Uterus (tissue), 4 donors: Measurements from ENCODE around the gene SLC35E1. TPM values are rescaled to one million over a fixed set of nuclear protein-coding genes. Genes with fewer than 3 reads are reported as not detected.

Experiments
- DNase-seq, 2 donors: peaks; one replicate each; pipeline ENCODE4 v3.0.0-alpha.2; 2019 to 2020
- H3K27ac ChIP-seq, 2 donors: fragments of 200-600 bp; sonication (generic); 1 replicate in 1 of 2; 2 replicates in 1 of 2; pipeline ENCODE4 v1.5.1; 2016 to 2018
- H3K27me3 ChIP-seq, 2 donors: fragments of 200-600 bp; sonication (generic); one replicate each; pipeline ENCODE4 v1.5.1; 2018 to 2019; ENCODE audit warnings: control low read depth in 1 of 2
- H3K36me3 ChIP-seq, 2 donors: fragments of 200-600 bp; sonication (generic); one replicate each; pipeline ENCODE4 v1.5.1; 2019; ENCODE audit warnings: control low read depth in 1 of 2
- H3K4me1 ChIP-seq, 2 donors: fragments of 200-600 bp; sonication (generic); one replicate each; pipeline ENCODE4 v1.5.1; 2018 to 2019; ENCODE audit warnings: control low read depth in 1 of 2
- H3K4me3 ChIP-seq, 2 donors: fragments of 200-600 bp; sonication (generic); 1 replicate in 1 of 2; 2 replicates in 1 of 2; pipeline ENCODE4 v1.5.1; 2018 to 2019; ENCODE audit warnings: mild to moderate bottlenecking in 1 of 2
- H3K9me3 ChIP-seq, 2 donors: fragments of 200-600 bp; sonication (generic); one replicate each; pipeline ENCODE4 v1.5.1; 2019; ENCODE audit warnings: control low read depth in 1 of 2
- CTCF ChIP-seq, 4 experiments: fragments of 200-600 bp in 2 of 4; fragments of 450-650 bp in 2 of 4; sonication (generic) in 2 of 4; IDR thresholded peaks; one replicate each; pipeline ENCODE4 v1.5.1; 2016 to 2019; ENCODE audit warnings: antibody characterized with exemption in 4 of 4, mild to moderate bottlenecking in 2 of 4, moderate library complexity in 1 of 4
- POLR2A ChIP-seq, 2 donors: fragments of 450-650 bp; IDR thresholded peaks; one replicate each; pipeline ENCODE4 v1.6.1; 2016; ENCODE audit warnings: antibody characterized with exemption in 2 of 2, mild to moderate bottlenecking in 1 of 2, moderate library complexity in 1 of 2
- intact Hi-C: fragments of 100-400 bp; cut with DNase I; formaldehyde crosslinking; loops from one replicate; pipeline ENCODE4 v1.15.1; 2023; ENCODE audit warnings: low total_unique reads
- small RNA-seq: library from RNA; depleted of rRNA; stranded (forward); fragments of <200 nt; gene quantifications from one replicate; pipeline ENCODE3, GENCODE V24; 2016
- total RNA-seq, 4 donors: library from RNA; depleted of rRNA in 3 of 4; stranded (reverse); fragments of >200 nt in 3 of 4; gene quantifications; one replicate each; pipeline versions ENCODE4 v1.1.0 to v1.2.4, GENCODE V29; 2014 to 2023
- donor health status: DM: yes; HTN: yes; CAD: no.

Gene SLC35E1
- total RNA-seq, 4 donors from 2014 or later: 10.2 to 39.8 (median 19.8) TPM

GRCh38 chr19:16504271-16504670, 67.9 kb downstream of the SLC35E1 start:
- no peaks in the 10 kb centered on the region for H3K4me1 ChIP-seq
- TF ChIP-seq POLR2A (IDR thresholded peaks at IDR 0.05): no peak
- no peak for TF ChIP-seq CTCF (IDR thresholded peaks at IDR 0.05)
- intact Hi-C loops: no loop called here
- no peak for DNase-seq
- H3K9me3 ChIP-seq: no peaks in the 10 kb centered on the region
- no peaks in the 10 kb centered on the region for H3K27me3 ChIP-seq
- H3K4me3 ChIP-seq: no peak overlapping the region
- H3K27ac ChIP-seq: no peak overlapping the region
- no peaks in the 10 kb centered on the region for H3K36me3 ChIP-seq

Small RNA genes lying within 50 kb of the gene (small RNA-seq; reads per million reads assigned to genes)
- gene RN7SL146P: not detected

Other genes starting within 250 kb of the SLC35E1 start
- gene KLF2, start 247.6 kb downstream of the SLC35E1 start, total RNA-seq: 100 to 1,000 TPM in 2 of 4 donors, 10 to 100 TPM in 2; 16.5 to 139 (median 81.8) TPM
- 10 to 100 TPM; 18.8 to 67.2 (median 39.6) TPM for gene EPS15L1, start 100.4 kb downstream of the SLC35E1 start, total RNA-seq
- gene CALR3, start 76.2 kb downstream of the SLC35E1 start, total RNA-seq: not detected
- 10 to 100 TPM in 1 of 4 donors, 1 to 10 TPM in 2, under 1 TPM in 1; 0.26 to 11.9 (median 7.5) TPM for gene C19orf44, start 76.0 kb downstream of the SLC35E1 start, total RNA-seq
- gene CHERP, start 30.0 kb downstream of the SLC35E1 start, total RNA-seq: 10 to 100 TPM in 1 of 4 donors, 1 to 10 TPM in 3; 1.8 to 47.9 (median 7.8) TPM
- 10 to 100 TPM in 1 of 4 donors, 1 to 10 TPM in 3; 1.5 to 13.5 (median 3.6) TPM for gene MED26, start 55.8 kb upstream of the SLC35E1 start, total RNA-seq
- 100 to 1,000 TPM in 1 of 4 donors, 10 to 100 TPM in 3; 26.6 to 144 (median 85.0) TPM for gene SMIM7, start 87.7 kb upstream of the SLC35E1 start, total RNA-seq
- gene TMEM38A, start 88.7 kb upstream of the SLC35E1 start, total RNA-seq: 1 to 10 TPM in 2 of 4 donors, not detected in 2; 3.5 to 5.0 TPM
- 1 to 10 TPM in 1 of 4 donors, under 1 TPM in 2, not detected in 1; under 0.01 to 2.6 (median 0.21) TPM for gene NWD1, start 147.4 kb upstream of the SLC35E1 start, total RNA-seq